Common myeloid progenitor, CD34-positive (primary cell): ENCODE measurements around the gene LBX2.

Experiments
- CTCF ChIA-PET: fragments of 350-600 bp; sonication (Branson Sonifier 250); formaldehyde crosslinking; loops from one replicate; lab custom pipeline; 2021; ENCODE audit warnings: antibody characterized with exemption; lab: Charles Lee
- POLR2A ChIA-PET: fragments of 350-600 bp; sonication (Branson Sonifier 250); formaldehyde crosslinking; loops from one replicate; lab custom pipeline; 2021; ENCODE audit warnings: antibody characterized with exemption; lab: Charles Lee
- DNase-seq, 3 donors: peaks; one replicate each; pipeline versions ENCODE4 v3.0.0 to v3.0.0-alpha.2; 2013
- H3K27ac ChIP-seq, 2 experiments: 1 replicate in 1 of 2; 2 replicates in 1 of 2; pipeline ENCODE4 v1.7.0; 2013; ENCODE audit warnings: inconsistent platforms in 2 of 2, low read length in 2 of 2, mild to moderate bottlenecking in 2 of 2, low read depth in 1 of 2, moderate library complexity in 1 of 2; ENCODE audit not compliant: severe bottlenecking in 2 of 2, insufficient read depth in 1 of 2, poor library complexity in 1 of 2
- H3K27me3 ChIP-seq, 5 experiments: replicated peaks in 2 of 5; 1 replicate in 3 of 5; 2 replicates in 2 of 5; pipeline versions ENCODE4 v1.6.1 to v1.7.0; 2013; ENCODE audit warnings: low read length in 4 of 5, mild to moderate bottlenecking in 2 of 5, moderate library complexity in 2 of 5, inconsistent platforms in 1 of 5; ENCODE audit not compliant: insufficient read depth in 5 of 5, control insufficient read depth in 4 of 5
- H3K36me3 ChIP-seq, 4 experiments: 1 replicate in 2 of 4; 2 replicates in 2 of 4; pipeline versions ENCODE4 v1.6.1 to v1.7.0; 2013; ENCODE audit warnings: low read length in 3 of 4, control low read depth in 1 of 4, mild to moderate bottlenecking in 1 of 4; ENCODE audit not compliant: control insufficient read depth in 4 of 4, insufficient read depth in 4 of 4
- H3K4me1 ChIP-seq, 4 experiments: 1 replicate in 3 of 4; 2 replicates in 1 of 4; pipeline versions ENCODE4 v1.6.1 to v1.7.1; 2013; ENCODE audit warnings: low read length in 3 of 4, mild to moderate bottlenecking in 3 of 4, control low read depth in 1 of 4, inconsistent platforms in 1 of 4, moderate library complexity in 1 of 4; ENCODE audit not compliant: control insufficient read depth in 4 of 4, insufficient read depth in 4 of 4; ENCODE audit errors: control extremely low read depth in 1 of 4
- H3K4me3 ChIP-seq, 7 experiments: 1 replicate in 4 of 7; 2 replicates in 3 of 7; pipeline versions ENCODE4 v1.5.1 to v1.7.0; 2013; ENCODE audit warnings: mild to moderate bottlenecking in 7 of 7, low read length in 6 of 7, moderate library complexity in 6 of 7, inconsistent platforms in 2 of 7, low read depth in 2 of 7, control low read depth in 1 of 7; ENCODE audit not compliant: insufficient read depth in 4 of 7, control insufficient read depth in 1 of 7; ENCODE audit errors: extremely low read depth in 1 of 7
- H3K9me3 ChIP-seq, 5 experiments: 1 replicate in 4 of 5; 2 replicates in 1 of 5; pipeline versions ENCODE4 v1.6.1 to v1.7.1; 2013; ENCODE audit warnings: low read length in 4 of 5, mild to moderate bottlenecking in 2 of 5, inconsistent platforms in 1 of 5, low read depth in 1 of 5, moderate library complexity in 1 of 5; ENCODE audit not compliant: control insufficient read depth in 4 of 5, insufficient read depth in 2 of 5; ENCODE audit errors: control extremely low read depth in 1 of 5
- WGBS: methylation state at CpG from one replicate; pipeline ENCODE4 v1.1.5; 2013; ENCODE audit not compliant: insufficient coverage; 5-methylcytosine and 5-hydroxymethylcytosine counted together

Gene LBX2

GRCh38 chr2:74527741-74528140 is 28.3 kb upstream of the LBX2 start:
- H3K4me1 ChIP-seq = peaks cover 6 to 33% (median 25%) of the 10 kb centered on the region in 4 experiments
- peak overlapping the region in 1 of 7 experiments; percentile 96 for H3K4me3 ChIP-seq
- no peak overlapping the region for H3K27ac ChIP-seq
- ChIA-PET CTCF (interaction anchor here (0.9 to 10.0 kb wide), 5 partner anchors 13 to 49 kb away, joined by 3 to 143 read pairs (median 4); partner anchors contain the start of genes LBX2, PCGF1 and TTC31), POLR2A (interaction anchor here (1.6 kb wide), 1 partner anchor 19 kb away, joined by 9 read pairs; no protein-coding TSS in a partner anchor)
- 100% methylated on average over 6 of the region's 9 CpGs for WGBS
- no peak for DNase-seq
- no peaks in the 10 kb centered on the region for H3K9me3 ChIP-seq
- no peaks in the 10 kb centered on the region for H3K27me3 ChIP-seq
- H3K36me3 ChIP-seq = peaks cover 6 to 50% (median 23%) of the 10 kb centered on the region in 4 experiments

GRCh38 chr2:74526649-74527230 is 27.3 kb upstream of the LBX2 start:
- 99% methylated on average over 10 of the region's 11 CpGs for WGBS

GRCh38 chr2:74525717-74526648 is 26.6 kb upstream of the LBX2 start, which contains the start of gene DQX1:
Gene DQX1, minus strand, starts transcription at chr2:74526231. Its CDS starts 502 bp downstream, at chr2:74525729.
- ChIA-PET POLR2A (interaction anchor here (1.0 kb wide), 1 partner anchor 10 kb away, joined by 3 read pairs; no protein-coding TSS in a partner anchor), CTCF (interaction anchor here (0.8 to 10.0 kb wide), 6 partner anchors 9 to 56 kb away, joined by 3 to 143 read pairs (median 3); partner anchors contain the start of genes LBX2 and PCGF1)
- 90% methylated on average over 6 of the region's 11 CpGs for WGBS
- no peak within 1 kb of the TSS for H3K27ac ChIP-seq
- DNase-seq = peak; percentile 44 to 84 (median 70)
- H3K27me3 ChIP-seq = peaks cover 0 to 7% (median 0%) of the 10 kb centered on the region in 5 experiments
- H3K4me3 ChIP-seq = no peak within 1 kb of the TSS
- H3K36me3 ChIP-seq = peaks cover 6 to 35% (median 19%) of the 10 kb centered on the region in 4 experiments
- no peaks in the 10 kb centered on the region for H3K9me3 ChIP-seq
- H3K4me1 ChIP-seq = peaks cover 0 to 22% (median 19%) of the 10 kb centered on the region in 4 experiments

More at GRCh38 chr2:74526649-74527230, 27.3 kb upstream of the LBX2 start:
- Histone ChIP-seq H3K9me3 (no peaks in the 10 kb centered on the region), H3K4me1 (peaks cover 6 to 30% (median 25%) of the 10 kb centered on the region in 4 experiments), H3K27ac (no peak overlapping the region), H3K4me3 (no peak overlapping the region), H3K36me3 (peaks cover 6 to 43% (median 19%) of the 10 kb centered on the region in 4 experiments), H3K27me3 (peaks cover 0 to 4% (median 0%) of the 10 kb centered on the region in 5 experiments)
- CTCF ChIA-PET = interaction anchor here (0.7 to 10.0 kb wide), 8 partner anchors 8 to 55 kb away, joined by 3 to 143 read pairs (median 3); partner anchors contain the start of genes CCDC142, LBX2, PCGF1 and TTC31
- no peak for DNase-seq
- POLR2A ChIA-PET = interaction anchor here (1.0 kb wide), 1 partner anchor 11 kb away, joined by 3 read pairs; no protein-coding TSS in a partner anchor

- CTCF ChIA-PET = interaction anchor here (10.0 kb wide), 1 partner anchor 21 kb away, joined by 143 read pairs; the partner anchor contains the start of genes LBX2 and PCGF1
- no peak overlapping the region for H3K4me3 ChIP-seq
- peaks cover 0 to 16% (median 13%) of the 10 kb centered on the region in 4 experiments for H3K4me1 ChIP-seq
- no peaks in the 10 kb centered on the region for H3K9me3 ChIP-seq
- peaks cover 6 to 34% (median 19%) of the 10 kb centered on the region in 4 experiments for H3K36me3 ChIP-seq
- WGBS = 99% methylated on average over 9 of the region's 10 CpGs
- POLR2A ChIA-PET = no interaction called here
- DNase-seq = no peak
- no peak overlapping the region for H3K27ac ChIP-seq
- H3K27me3 ChIP-seq = peaks cover 0 to 15% (median 3%) of the 10 kb centered on the region in 5 experiments
Observed at GRCh38 chr2:74524955-74525716, 25.7 kb upstream of the LBX2 start.

- Histone ChIP-seq H3K9me3 (no peaks in the 10 kb centered on the region), H3K27ac (no peak overlapping the region), H3K4me3 (no peak overlapping the region), H3K4me1 (peaks cover 0 to 15% (median 10%) of the 10 kb centered on the region in 4 experiments), H3K27me3 (peaks cover 2 to 25% (median 4%) of the 10 kb centered on the region in 5 experiments), H3K36me3 (peaks cover 6 to 34% (median 19%) of the 10 kb centered on the region in 4 experiments)
- WGBS = 95% methylated on average over 4 of the region's 9 CpGs
- ChIA-PET CTCF (interaction anchor here (0.7 kb wide), 1 partner anchor 9 kb away, joined by 3 read pairs; no protein-coding TSS in a partner anchor), POLR2A (no interaction called here)
- DNase-seq = no peak
Observed at GRCh38 chr2:74524005-74524404, 24.6 kb upstream of the LBX2 start.

GRCh38 chr2:74522516-74522915 is 23.1 kb upstream of the LBX2 start:
- Histone ChIP-seq H3K9me3 (no peaks in the 10 kb centered on the region), H3K27ac (no peak overlapping the region), H3K36me3 (peaks cover 6 to 24% (median 18%) of the 10 kb centered on the region in 4 experiments), H3K4me3 (no peak overlapping the region), H3K27me3 (peaks cover 4 to 40% (median 16%) of the 10 kb centered on the region in 5 experiments), H3K4me1 (no peaks in the 10 kb centered on the region)
- WGBS = 85% methylated on average over 3 of the region's 3 CpGs
- POLR2A ChIA-PET = no interaction called here
- CTCF ChIA-PET = interaction anchor here (0.8 to 9.0 kb wide), 6 partner anchors 9 to 50 kb away, joined by 3 to 53 read pairs (median 3); partner anchors contain the start of genes AUP1, HTRA2, MRPL53 and PCGF1
- DNase-seq = no peak
